Measurements from ENCODE around the gene LNP1.

DNA sequence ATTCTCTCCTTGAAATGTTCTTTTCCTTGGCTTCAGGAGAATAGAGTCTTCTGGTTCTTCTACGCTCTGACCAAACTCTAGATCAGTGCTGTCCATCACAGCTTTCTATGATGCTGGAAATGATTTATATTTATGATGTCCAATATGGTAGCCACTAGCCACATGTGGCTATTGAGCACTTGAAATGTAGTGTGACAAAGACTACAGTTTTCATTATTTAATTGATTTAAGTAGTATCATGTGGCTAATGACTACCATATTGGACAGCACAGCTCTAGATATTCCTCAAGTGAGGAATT lies 2.9 kb downstream of the LNP1 start:
- TF ChIP-seq, protein P1, sequence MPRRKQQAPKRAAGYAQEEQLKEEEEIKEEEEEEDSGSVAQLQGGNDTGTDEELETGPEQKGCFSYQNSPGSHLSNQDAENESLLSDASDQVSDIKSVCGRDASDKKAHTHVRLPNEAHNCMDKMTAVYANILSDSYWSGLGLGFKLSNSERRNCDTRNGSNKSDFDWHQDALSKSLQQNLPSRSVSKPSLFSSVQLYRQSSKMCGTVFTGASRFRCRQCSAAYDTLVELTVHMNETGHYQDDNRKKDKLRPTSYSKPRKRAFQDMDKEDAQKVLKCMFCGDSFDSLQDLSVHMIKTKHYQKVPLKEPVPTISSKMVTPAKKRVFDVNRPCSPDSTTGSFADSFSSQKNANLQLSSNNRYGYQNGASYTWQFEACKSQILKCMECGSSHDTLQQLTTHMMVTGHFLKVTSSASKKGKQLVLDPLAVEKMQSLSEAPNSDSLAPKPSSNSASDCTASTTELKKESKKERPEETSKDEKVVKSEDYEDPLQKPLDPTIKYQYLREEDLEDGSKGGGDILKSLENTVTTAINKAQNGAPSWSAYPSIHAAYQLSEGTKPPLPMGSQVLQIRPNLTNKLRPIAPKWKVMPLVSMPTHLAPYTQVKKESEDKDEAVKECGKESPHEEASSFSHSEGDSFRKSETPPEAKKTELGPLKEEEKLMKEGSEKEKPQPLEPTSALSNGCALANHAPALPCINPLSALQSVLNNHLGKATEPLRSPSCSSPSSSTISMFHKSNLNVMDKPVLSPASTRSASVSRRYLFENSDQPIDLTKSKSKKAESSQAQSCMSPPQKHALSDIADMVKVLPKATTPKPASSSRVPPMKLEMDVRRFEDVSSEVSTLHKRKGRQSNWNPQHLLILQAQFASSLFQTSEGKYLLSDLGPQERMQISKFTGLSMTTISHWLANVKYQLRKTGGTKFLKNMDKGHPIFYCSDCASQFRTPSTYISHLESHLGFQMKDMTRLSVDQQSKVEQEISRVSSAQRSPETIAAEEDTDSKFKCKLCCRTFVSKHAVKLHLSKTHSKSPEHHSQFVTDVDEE (CRISPR knock-in tag; IDR thresholded peaks at IDR 0.05) = no peak
- no peak for TF ChIP-seq ZNF70 (CRISPR knock-in tag; IDR thresholded peaks at IDR 0.05)

All from SK-N-SH treated with all-trans-retinoic acid at 6 μM for 48 hours (cell line).